Activated CD4-positive, alpha-beta memory T cell treated with anti-CD3 and anti-CD28 coated beads for 36 hours (primary cell): ENCODE results near the gene CHTF8. TPM values are rescaled to one million over a fixed set of nuclear protein-coding genes. Genes with fewer than 3 reads are reported as not detected.
"Not testable (repeated sequence)": the region's sequence is repeated elsewhere in the genome, so short reads cannot be mapped to it uniquely, and the experiment has no call there.

ENCODE experiments used
- CTCF ChIA-PET: fragments of 350-600 bp; sonication (Branson Sonifier 250); formaldehyde crosslinking; loops from one replicate; lab custom pipeline; 2021; ENCODE audit warnings: antibody characterized with exemption, inconsistent platforms; lab: Charles Lee
- POLR2A ChIA-PET: fragments of 350-600 bp; sonication (Branson Sonifier 250); formaldehyde crosslinking; loops from one replicate; lab custom pipeline; 2021; ENCODE audit warnings: antibody characterized with exemption; lab: Charles Lee
- DNase-seq: peaks from one replicate; pipeline ENCODE4 v3.0.0-alpha.2; 2020
- H3K27ac Mint-ChIP-seq: one replicate; pipeline ENCODE4 v1.8.0; 2021; ENCODE audit warnings: mixed read lengths
- H3K27me3 Mint-ChIP-seq: one replicate; pipeline ENCODE4 v1.8.0; 2021; ENCODE audit warnings: mixed read lengths
- H3K36me3 Mint-ChIP-seq: one replicate; pipeline ENCODE4 v1.8.0; 2021; ENCODE audit warnings: mixed read lengths
- H3K4me1 Mint-ChIP-seq: one replicate; pipeline ENCODE4 v1.8.0; 2021; ENCODE audit warnings: low read depth, mixed read lengths
- H3K4me3 Mint-ChIP-seq: one replicate; pipeline ENCODE4 v1.8.0; 2021; ENCODE audit warnings: mild to moderate bottlenecking, mixed read lengths
- H3K9me3 Mint-ChIP-seq: one replicate; pipeline ENCODE4 v1.8.0; 2021; ENCODE audit warnings: mixed read lengths
- intact Hi-C: fragments of 100-400 bp; cut with micrococcal nuclease; formaldehyde crosslinking; loops from one replicate; pipeline ENCODE4 v1.15.1; 2023
- total RNA-seq, 2 experiments: library from RNA; stranded (reverse); gene quantifications; one replicate each; pipeline ENCODE4 v1.2.3, GENCODE V29; 2021

The CHTF8 gene
- total RNA-seq, 2 experiments from 2014 or later: 120 to 132 TPM

DNA sequence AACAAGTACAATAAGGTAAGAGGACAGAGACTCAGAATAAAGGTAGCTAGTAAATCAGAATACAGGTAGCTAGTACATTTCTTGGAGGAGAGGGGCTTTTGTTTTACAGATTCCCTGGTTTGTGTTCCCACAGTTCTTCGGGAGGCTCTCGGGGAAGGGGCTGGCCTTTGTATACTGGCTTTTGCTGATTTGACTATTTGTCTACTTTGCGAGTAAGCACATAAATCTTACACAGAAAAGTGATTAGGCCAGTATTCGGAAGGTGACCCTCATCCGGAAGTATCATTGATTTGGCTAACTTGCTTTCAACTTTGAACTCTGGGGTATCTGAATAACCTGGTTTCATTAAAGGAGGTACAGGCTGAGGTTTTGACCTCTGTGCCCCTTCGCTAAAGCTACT, 33.2 kb upstream of the CHTF8 start:
- ChIA-PET POLR2A (interaction anchor here (1.0 to 3.9 kb wide), 4 partner anchors 8 to 38 kb away, joined by 3 to 44 read pairs (median 18); partner anchors contain the start of genes CHTF8, SNTB2 and UTP4), CTCF (interaction anchor here (1.0 to 4.8 kb wide), 6 partner anchors 15 to 644 kb away, joined by 3 to 29 read pairs (median 8); partner anchors contain the start of gene SNTB2)
- Mint-ChIP-seq H3K4me1 (peaks cover 44% of the 10 kb centered on the region), H3K36me3 (peaks cover 62% of the 10 kb centered on the region), H3K27ac (peak overlapping the region; percentile 92), H3K27me3 (no peaks in the 10 kb centered on the region), H3K4me3 (no peak overlapping the region), H3K9me3 (no peaks in the 10 kb centered on the region)
- DNase-seq: no peak
- intact Hi-C loops: loop anchor here (5.0 kb wide), 1 partner anchor 122 kb away; no protein-coding TSS in a partner anchor

DNA sequence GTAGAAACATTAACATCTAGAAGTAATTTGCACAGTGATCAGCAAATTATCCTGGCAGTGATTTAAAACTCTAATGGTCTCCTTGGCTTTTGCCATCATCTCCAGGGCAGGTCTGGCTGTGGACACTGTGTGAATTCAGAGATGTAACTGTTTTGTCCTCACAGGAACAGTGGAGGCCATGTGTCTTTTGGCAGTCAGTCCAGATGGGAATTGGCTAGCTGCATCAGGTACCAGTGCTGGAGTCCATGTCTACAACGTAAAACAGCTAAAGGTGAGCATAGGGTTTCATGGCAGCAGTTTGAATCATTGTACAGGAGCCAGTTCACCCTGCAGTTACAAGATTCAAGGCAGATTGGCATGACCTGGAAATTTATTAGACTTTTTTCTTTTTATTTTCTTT, 27.8 kb upstream of the CHTF8 start:
- H3K9me3 Mint-ChIP-seq: no peaks in the 10 kb centered on the region
- CTCF ChIA-PET: no interaction called here
- POLR2A ChIA-PET: no interaction called here
- no peak overlapping the region for H3K27ac Mint-ChIP-seq
- H3K27me3 Mint-ChIP-seq: no peaks in the 10 kb centered on the region
- H3K4me1 Mint-ChIP-seq: peaks cover 25% of the 10 kb centered on the region
- H3K36me3 Mint-ChIP-seq: peaks cover 59% of the 10 kb centered on the region
- intact Hi-C loops: no loop called here
- DNase-seq: no peak
- no peak overlapping the region for H3K4me3 Mint-ChIP-seq

DNA sequence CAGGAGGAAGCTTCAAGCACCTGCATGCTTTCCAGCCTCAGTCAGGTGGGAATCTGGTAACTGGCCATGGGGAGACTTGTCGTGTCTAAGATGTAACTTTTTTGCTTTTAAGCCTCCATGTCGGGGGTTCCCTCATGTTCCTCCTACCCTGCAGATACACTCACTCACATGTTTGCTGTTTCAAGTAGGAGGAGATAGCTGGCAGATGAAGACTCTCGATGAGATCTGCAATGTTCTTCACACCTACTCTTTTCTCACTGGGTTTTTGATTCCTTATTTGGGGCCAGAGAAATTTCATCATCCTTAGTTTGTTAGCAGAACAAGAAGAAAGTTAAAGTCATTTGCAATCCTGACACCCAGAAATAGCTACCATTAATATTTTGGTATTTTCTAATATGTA, 24.8 kb upstream of the CHTF8 start:
- Mint-ChIP-seq H3K36me3 (peaks cover 59% of the 10 kb centered on the region), H3K4me3 (no peak overlapping the region), H3K4me1 (peaks cover 15% of the 10 kb centered on the region), H3K27ac (peak overlapping the region; percentile 9), H3K27me3 (no peaks in the 10 kb centered on the region), H3K9me3 (no peaks in the 10 kb centered on the region)
- ChIA-PET POLR2A (interaction anchor here (0.9 kb wide), 1 partner anchor 173 kb away, joined by 3 read pairs; the partner anchor contains the start of gene PDF), CTCF (interaction anchor here (0.7 to 2.7 kb wide), 2 partner anchors 101 to 129 kb away, joined by 3 to 12 read pairs; no protein-coding TSS in a partner anchor)
- intact Hi-C loops: no loop called here
- no peak for DNase-seq

DNA sequence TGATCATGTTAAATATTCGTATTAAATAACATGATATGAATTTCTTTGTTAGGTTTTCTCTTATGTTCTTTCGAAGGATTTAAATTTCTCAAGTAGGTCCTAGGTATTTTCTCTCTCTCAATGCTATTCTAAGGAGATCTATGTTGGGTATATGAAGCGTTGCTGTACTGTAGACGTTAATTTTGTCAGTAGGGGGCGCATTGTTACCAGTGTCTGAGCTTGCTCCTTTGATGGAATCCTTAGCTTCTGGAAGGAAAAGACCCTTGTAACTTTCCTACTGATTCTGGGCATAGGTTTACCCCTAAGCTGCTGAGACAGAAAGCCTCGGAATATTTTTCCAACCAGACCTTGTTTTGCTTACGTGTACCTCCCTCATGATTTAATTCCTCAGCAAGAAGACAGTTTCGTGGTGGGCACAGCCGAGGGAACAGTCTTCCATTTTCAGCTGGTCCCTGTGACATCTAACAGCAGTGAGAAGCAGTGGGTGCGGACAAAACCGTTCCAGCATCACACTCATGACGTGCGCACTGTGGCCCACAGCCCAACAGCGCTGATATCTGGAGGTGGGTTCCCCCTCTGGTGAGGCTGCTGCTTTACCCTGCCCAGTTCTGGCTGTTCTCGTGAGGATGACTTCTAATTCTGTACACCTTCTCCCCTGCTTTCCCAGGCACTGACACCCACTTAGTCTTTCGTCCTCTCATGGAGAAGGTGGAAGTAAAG, 17.9 kb upstream of the CHTF8 start:
- peak; percentile 48 for DNase-seq
- Mint-ChIP-seq H3K9me3 (no peaks in the 10 kb centered on the region), H3K27ac (no peak overlapping the region), H3K4me3 (no peak overlapping the region), H3K4me1 (no peaks in the 10 kb centered on the region), H3K36me3 (peaks cover 43% of the 10 kb centered on the region), H3K27me3 (no peaks in the 10 kb centered on the region)
- ChIA-PET POLR2A (interaction anchor here (1.2 kb wide), 1 partner anchor 160 kb away, joined by 4 read pairs; the partner anchor contains the start of gene VPS4A), CTCF (interaction anchor here (0.6 to 4.0 kb wide), 25 partner anchors 8 to 1220 kb away, joined by 3 to 43 read pairs (median 4); partner anchors contain the start of gene TANGO6)
- intact Hi-C loops: loop anchor here (1.0 kb wide), 1 partner anchor 137 kb away; no protein-coding TSS in a partner anchor

DNA sequence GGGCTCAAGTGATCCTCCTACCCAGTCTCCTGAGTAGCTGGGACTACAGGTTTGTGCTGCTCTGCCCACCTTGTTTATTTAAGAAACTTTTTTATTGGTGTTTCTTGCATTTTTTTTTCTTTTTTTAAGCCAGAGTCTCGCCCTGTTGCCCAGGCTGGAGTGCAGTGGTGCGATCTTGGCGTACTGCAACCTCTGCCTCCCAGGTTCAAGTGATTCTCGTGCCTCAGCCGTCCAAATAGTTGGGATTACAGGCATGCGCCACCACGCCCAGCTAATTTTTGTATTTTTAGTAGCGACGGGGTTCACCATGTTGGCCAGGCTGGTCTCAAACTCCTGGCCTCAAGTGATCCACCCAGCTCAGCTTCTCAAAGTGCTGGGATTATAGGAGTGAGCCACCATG, 17.2 kb upstream of the CHTF8 start:
- ChIA-PET POLR2A (interaction anchor here (1.2 kb wide), 1 partner anchor 161 kb away, joined by 4 read pairs; the partner anchor contains the start of gene VPS4A), CTCF (interaction anchor here (0.7 to 4.0 kb wide), 13 partner anchors 9 to 306 kb away, joined by 3 to 43 read pairs (median 5); partner anchors contain the start of gene TANGO6)
- H3K27me3 Mint-ChIP-seq, H3K9me3 Mint-ChIP-seq, H3K4me1 Mint-ChIP-seq, DNase-seq, H3K4me3 Mint-ChIP-seq, H3K27ac Mint-ChIP-seq: not testable (repeated sequence)
- peaks cover 41% of the 10 kb centered on the region for H3K36me3 Mint-ChIP-seq
- intact Hi-C loops: loop anchor here (1.0 kb wide), 1 partner anchor 138 kb away; no protein-coding TSS in a partner anchor

DNA sequence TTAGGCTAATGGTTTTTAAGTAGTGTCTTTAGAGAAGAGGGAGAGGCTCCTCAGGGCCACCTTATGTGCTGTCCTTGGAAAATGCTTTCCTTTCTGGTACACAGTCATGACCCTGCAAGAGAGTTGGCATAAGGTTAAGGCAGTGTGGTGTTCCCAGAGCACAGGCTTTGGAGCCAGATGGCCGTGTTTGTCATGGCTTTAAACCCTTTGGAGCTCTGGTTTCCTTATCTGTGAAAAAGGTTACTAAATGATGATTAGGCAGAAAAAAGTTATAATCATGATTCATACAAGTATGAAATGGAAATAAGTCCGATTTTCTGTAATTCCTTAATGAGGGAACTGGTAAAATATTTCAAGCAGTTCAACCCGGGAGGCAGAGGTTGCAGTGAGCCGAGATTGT, 13.3 kb upstream of the CHTF8 start:
- intact Hi-C loops: no loop called here
- ChIA-PET POLR2A (no interaction called here), CTCF (interaction anchor here (0.6 kb wide), 1 partner anchor 22 kb away, joined by 3 read pairs; no protein-coding TSS in a partner anchor)
- Mint-ChIP-seq H3K36me3 (peaks cover 43% of the 10 kb centered on the region), H3K9me3 (no peaks in the 10 kb centered on the region), H3K27ac (no peak overlapping the region), H3K4me1 (no peaks in the 10 kb centered on the region), H3K27me3 (no peaks in the 10 kb centered on the region), H3K4me3 (no peak overlapping the region)
- DNase-seq: no peak

DNA sequence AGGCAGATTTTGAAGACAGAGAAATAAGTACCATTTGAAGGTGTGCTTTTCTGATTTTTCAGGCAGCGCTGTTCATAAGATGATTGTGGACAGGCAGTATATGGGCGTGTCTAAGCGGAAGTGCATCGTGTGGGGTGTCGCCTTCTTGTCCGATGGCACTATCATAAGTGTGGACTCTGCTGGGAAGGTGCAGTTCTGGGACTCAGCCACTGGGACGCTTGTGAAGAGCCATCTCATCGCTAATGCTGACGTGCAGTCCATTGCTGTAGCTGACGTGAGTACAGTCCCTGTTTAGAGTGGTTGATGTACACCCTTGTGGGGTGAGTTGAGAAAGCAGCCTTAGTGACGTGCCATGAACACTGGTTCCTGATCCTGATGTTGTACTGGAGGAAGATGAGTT, 10.7 kb upstream of the CHTF8 start:
- no peak overlapping the region for H3K4me3 Mint-ChIP-seq
- peaks cover 56% of the 10 kb centered on the region for H3K36me3 Mint-ChIP-seq
- H3K27ac Mint-ChIP-seq: no peak overlapping the region
- POLR2A ChIA-PET: no interaction called here
- intact Hi-C loops: no loop called here
- H3K27me3 Mint-ChIP-seq: no peaks in the 10 kb centered on the region
- no peaks in the 10 kb centered on the region for H3K9me3 Mint-ChIP-seq
- CTCF ChIA-PET: no interaction called here
- H3K4me1 Mint-ChIP-seq: no peaks in the 10 kb centered on the region
- no peak for DNase-seq

DNA sequence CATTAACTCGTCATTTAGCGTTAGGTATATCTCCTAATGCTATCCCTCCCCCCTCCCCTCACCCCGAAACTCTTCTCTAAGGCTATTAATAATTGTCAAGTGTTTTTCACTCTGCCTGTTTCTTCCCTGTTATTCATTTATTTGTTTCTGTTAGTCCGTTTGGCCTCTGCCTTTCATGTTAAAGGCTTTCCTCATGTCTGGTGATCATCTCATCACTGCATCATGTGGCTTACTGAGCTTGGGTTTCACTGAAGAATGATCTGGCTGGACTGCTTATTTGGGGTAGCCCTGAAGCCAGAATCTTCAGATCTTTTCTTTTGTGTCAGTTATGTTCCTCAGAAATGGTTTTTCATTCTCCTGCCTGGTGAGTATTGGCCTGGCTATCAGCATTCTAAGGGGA, 9.5 kb upstream of the CHTF8 start:
- peaks cover 7% of the 10 kb centered on the region for H3K4me1 Mint-ChIP-seq
- H3K27ac Mint-ChIP-seq: no peak overlapping the region
- peaks cover 60% of the 10 kb centered on the region for H3K36me3 Mint-ChIP-seq
- no peak for DNase-seq
- ChIA-PET CTCF (no interaction called here), POLR2A (no interaction called here)
- H3K9me3 Mint-ChIP-seq: no peaks in the 10 kb centered on the region
- H3K4me3 Mint-ChIP-seq: no peak overlapping the region
- intact Hi-C loops: no loop called here
- no peaks in the 10 kb centered on the region for H3K27me3 Mint-ChIP-seq

DNA sequence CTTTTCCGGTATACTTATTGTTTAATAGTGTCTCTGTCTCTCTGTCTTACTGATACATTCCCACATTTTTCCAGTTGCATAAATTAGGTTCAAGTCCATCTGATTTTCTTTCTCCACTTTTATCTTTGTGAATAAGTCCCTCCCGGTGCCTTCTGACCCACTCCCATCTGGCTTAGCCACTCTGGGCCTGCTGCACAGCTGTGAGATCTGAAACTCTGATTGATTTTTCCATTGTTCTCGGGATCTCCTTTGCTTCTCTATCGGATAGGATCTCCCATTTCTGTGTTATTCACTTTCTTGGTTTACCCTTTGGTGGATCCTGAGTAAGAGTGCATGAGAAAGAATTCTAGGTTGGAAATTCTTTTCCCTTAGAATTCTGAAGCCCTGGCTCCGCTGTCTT, 8.6 kb upstream of the CHTF8 start:
- intact Hi-C loops: no loop called here
- ChIA-PET CTCF (interaction anchor here (1.4 kb wide), 1 partner anchor 10 kb away, joined by 8 read pairs; no protein-coding TSS in a partner anchor), POLR2A (no interaction called here)
- DNase-seq: no peak
- Mint-ChIP-seq H3K27me3 (no peaks in the 10 kb centered on the region), H3K36me3 (peaks cover 60% of the 10 kb centered on the region), H3K4me3 (no peak overlapping the region), H3K9me3 (no peaks in the 10 kb centered on the region), H3K4me1 (peaks cover 16% of the 10 kb centered on the region), H3K27ac (no peak overlapping the region)

DNA sequence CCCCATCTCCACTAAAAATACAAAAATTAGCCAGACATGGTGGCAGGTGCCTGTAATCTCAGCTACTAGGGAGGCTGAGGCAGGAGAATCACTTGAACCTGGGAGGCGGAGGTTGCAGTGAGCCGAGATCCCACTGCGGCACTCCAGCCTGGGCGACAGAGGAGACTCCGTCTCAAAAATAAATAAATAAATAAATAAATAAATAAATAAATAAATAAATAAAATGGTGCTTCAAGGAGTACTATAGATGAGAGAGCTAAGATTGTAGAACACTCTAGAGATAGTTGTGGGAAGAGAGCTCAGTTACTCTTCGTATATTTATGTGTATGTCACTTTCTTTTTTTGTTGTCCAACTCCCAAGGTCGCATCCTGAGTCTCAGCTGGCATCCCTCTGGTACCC, 7.1 kb upstream of the CHTF8 start:
- intact Hi-C loops, H3K27me3 Mint-ChIP-seq, H3K27ac Mint-ChIP-seq, DNase-seq, H3K9me3 Mint-ChIP-seq, H3K4me3 Mint-ChIP-seq: not testable (repeated sequence)
- Mint-ChIP-seq H3K4me1 (peaks cover 26% of the 10 kb centered on the region), H3K36me3 (peaks cover 58% of the 10 kb centered on the region)
- ChIA-PET CTCF (interaction anchor here (1.2 to 1.4 kb wide), 2 partner anchors 16 to 26 kb away, joined by 3 to 7 read pairs; no protein-coding TSS in a partner anchor), POLR2A (interaction anchor here (0.9 kb wide), 1 partner anchor 189 kb away, joined by 4 read pairs; no protein-coding TSS in a partner anchor)

DNA sequence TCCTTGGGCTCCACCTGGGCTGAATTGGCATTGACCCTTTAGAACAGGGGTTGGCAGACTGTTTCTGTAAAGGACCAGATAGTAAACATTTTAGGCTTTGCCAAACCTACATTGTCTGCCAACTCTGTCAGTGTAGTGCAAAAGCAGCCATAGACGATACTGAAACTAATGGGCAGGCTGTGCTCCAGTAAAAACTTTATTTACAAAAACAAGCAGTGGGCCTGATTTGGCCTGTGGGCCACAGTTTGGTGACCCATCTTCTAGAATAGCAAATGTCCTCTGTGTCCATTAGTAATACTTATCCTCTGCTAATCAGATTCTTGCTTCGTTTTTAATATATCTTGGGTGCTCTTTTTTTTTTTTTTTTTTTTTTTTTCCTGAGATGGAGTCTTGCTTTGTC, 6.2 kb upstream of the CHTF8 start:
- POLR2A ChIA-PET: no interaction called here
- Mint-ChIP-seq H3K27me3 (no peaks in the 10 kb centered on the region), H3K27ac (no peak overlapping the region), H3K36me3 (peaks cover 63% of the 10 kb centered on the region), H3K9me3 (no peaks in the 10 kb centered on the region), H3K4me1 (peaks cover 34% of the 10 kb centered on the region), H3K4me3 (no peak overlapping the region)
- CTCF ChIA-PET: no interaction called here
- DNase-seq: no peak
- intact Hi-C loops: no loop called here
